Karpas-422 (cell line): Measurements from ENCODE around the gene ATP8A1. TPM values are rescaled to one million over a fixed set of nuclear protein-coding genes. Genes with fewer than 3 reads are reported as not detected.
"Not testable (repeated sequence)": the region's sequence is repeated elsewhere in the genome, so short reads cannot be mapped to it uniquely, and the experiment has no call there.

Source experiments
- DNase-seq: peaks from one replicate; pipeline ENCODE4 v3.0.0-alpha.2; 2015
- H2AFZ ChIP-seq: fragments of 200-600 bp; sonication (generic); 2 replicates; pipeline ENCODE4 v1.6.1; 2014; ENCODE audit warnings: antibody characterized with exemption, low read length, mixed read lengths
- H3K27ac ChIP-seq: fragments of 200-600 bp; sonication (generic); 2 replicates; pipeline ENCODE4 v1.5.1; 2014; ENCODE audit warnings: mild to moderate bottlenecking, low read length, moderate library complexity
- H3K27me3 ChIP-seq: fragments of 200-600 bp; sonication (generic); 2 replicates; pipeline ENCODE4 v1.6.1; 2014; ENCODE audit warnings: low read length, mixed read lengths
- H3K36me3 ChIP-seq: fragments of 200-600 bp; sonication (generic); 2 replicates; pipeline ENCODE4 v1.6.1; 2014; ENCODE audit warnings: low read length, mixed read lengths; ENCODE audit not compliant: insufficient read depth
- H3K4me1 ChIP-seq: fragments of 200-600 bp; sonication (generic); 2 replicates; pipeline ENCODE4 v1.6.1; 2014; ENCODE audit warnings: mild to moderate bottlenecking, low read length, mixed read lengths
- H3K4me2 ChIP-seq: fragments of 200-600 bp; sonication (generic); 2 replicates; pipeline ENCODE4 v1.6.1; 2014; ENCODE audit warnings: low read length, low read depth, mild to moderate bottlenecking; ENCODE audit not compliant: poor library complexity, severe bottlenecking
- H3K4me3 ChIP-seq: fragments of 200-600 bp; sonication (generic); 2 replicates; pipeline ENCODE4 v1.5.1; 2014; ENCODE audit warnings: mild to moderate bottlenecking, antibody characterized with exemption, low read length, mixed read lengths
- H3K79me2 ChIP-seq: fragments of 200-600 bp; sonication (generic); 2 replicates; pipeline ENCODE4 v1.6.1; 2014; ENCODE audit warnings: mild to moderate bottlenecking, low read length, mixed read lengths
- H3K9ac ChIP-seq: fragments of 200-600 bp; sonication (generic); 2 replicates; pipeline ENCODE4 v1.6.0; 2014; ENCODE audit warnings: low read length
- H3K9me2 ChIP-seq: fragments of 200-600 bp; sonication (generic), shearing (Covaris generic); replicated peaks from 2 replicates; pipeline ENCODE4 v1.6.0; 2014; ENCODE audit warnings: mild to moderate bottlenecking, low read length, moderate library complexity; ENCODE audit not compliant: insufficient read depth
- H3K9me3 ChIP-seq: fragments of 300-700, 200-600 bp; sonication (generic); 2 replicates; pipeline ENCODE4 v1.6.1; 2014; ENCODE audit warnings: low read length, mixed read lengths
- H4K20me1 ChIP-seq: fragments of 200-600 bp; sonication (generic); 2 replicates; pipeline ENCODE4 v1.6.1; 2014; ENCODE audit warnings: mild to moderate bottlenecking, antibody characterized with exemption, low read length, low read depth; ENCODE audit not compliant: insufficient read depth
- total RNA-seq: library from RNA; depleted of rRNA; stranded (reverse); fragments of >200 nt; shearing (Covaris generic); gene quantifications from 2 replicates; pipeline ENCODE4 v1.2.3, GENCODE V29; 2014; ENCODE audit warnings: low replicate concordance

ATP8A1 gene
- total RNA-seq, 1 experiment from 2014 or later: 67.2 TPM

GRCh38 chr4:42474406-42474805, 182.5 kb downstream of the ATP8A1 start:
- H3K27me3 ChIP-seq: no peaks in the 10 kb centered on the region
- H3K9me2 ChIP-seq: no peaks in the 10 kb centered on the region
- H3K4me1 ChIP-seq: no peaks in the 10 kb centered on the region
- no peaks in the 10 kb centered on the region for H3K9me3 ChIP-seq
- no peaks in the 10 kb centered on the region for H4K20me1 ChIP-seq
- no peaks in the 10 kb centered on the region for H3K36me3 ChIP-seq
- H3K4me3 ChIP-seq: no peak overlapping the region
- H3K9ac ChIP-seq: no peak overlapping the region
- H3K4me2 ChIP-seq: no peak overlapping the region
- no peak for DNase-seq
- no peak overlapping the region for H2AFZ ChIP-seq
- no peak overlapping the region for H3K27ac ChIP-seq
- H3K79me2 ChIP-seq: no peaks in the 10 kb centered on the region

GRCh38 chr4:42473071-42473684, 183.7 kb downstream of the ATP8A1 start:
- H3K9ac ChIP-seq: no peak overlapping the region
- H3K4me1 ChIP-seq: no peaks in the 10 kb centered on the region
- H3K9me2 ChIP-seq: no peaks in the 10 kb centered on the region
- no peak overlapping the region for H2AFZ ChIP-seq
- H3K9me3 ChIP-seq: no peaks in the 10 kb centered on the region
- no peaks in the 10 kb centered on the region for H3K79me2 ChIP-seq
- no peak overlapping the region for H3K4me2 ChIP-seq
- H3K36me3 ChIP-seq: no peaks in the 10 kb centered on the region
- no peaks in the 10 kb centered on the region for H3K27me3 ChIP-seq
- no peaks in the 10 kb centered on the region for H4K20me1 ChIP-seq
- no peak overlapping the region for H3K27ac ChIP-seq
- H3K4me3 ChIP-seq: no peak overlapping the region
- no peak for DNase-seq

- no peak for DNase-seq
- H3K27ac ChIP-seq: no peak overlapping the region
- H3K4me2 ChIP-seq: no peak overlapping the region
- no peaks in the 10 kb centered on the region for H3K36me3 ChIP-seq
- H3K9me2 ChIP-seq: no peaks in the 10 kb centered on the region
- no peak overlapping the region for H3K9ac ChIP-seq
- no peaks in the 10 kb centered on the region for H3K9me3 ChIP-seq
- no peaks in the 10 kb centered on the region for H3K79me2 ChIP-seq
- H3K4me1 ChIP-seq: no peaks in the 10 kb centered on the region
- H2AFZ ChIP-seq: no peak overlapping the region
- H4K20me1 ChIP-seq: no peaks in the 10 kb centered on the region
- no peak overlapping the region for H3K4me3 ChIP-seq
- no peaks in the 10 kb centered on the region for H3K27me3 ChIP-seq
These were observed 185.0 kb downstream of the ATP8A1 start for GRCh38 chr4:42471896-42472295.

GRCh38 chr4:42470023-42470422, 186.9 kb downstream of the ATP8A1 start:
- Histone ChIP-seq H2AFZ (no peak overlapping the region), H4K20me1 (no peaks in the 10 kb centered on the region), H3K27me3 (no peaks in the 10 kb centered on the region), H3K4me3 (no peak overlapping the region), H3K27ac (no peak overlapping the region), H3K36me3 (peaks cover 3% of the 10 kb centered on the region; the same call in 1 of the 2 replicates), H3K9me2 (no peaks in the 10 kb centered on the region), H3K9me3 (no peaks in the 10 kb centered on the region), H3K4me2 (no peak overlapping the region), H3K79me2 (no peaks in the 10 kb centered on the region), H3K4me1 (no peaks in the 10 kb centered on the region), H3K9ac (no peak overlapping the region)
- DNase-seq: no peak

- not testable (repeated sequence) for H3K27me3 ChIP-seq, H3K9me2 ChIP-seq, H3K79me2 ChIP-seq, H3K9me3 ChIP-seq, H4K20me1 ChIP-seq, H2AFZ ChIP-seq, DNase-seq, H3K4me1 ChIP-seq, H3K36me3 ChIP-seq, H3K4me3 ChIP-seq, H3K9ac ChIP-seq, H3K27ac ChIP-seq, H3K4me2 ChIP-seq
These were observed 189.1 kb downstream of the ATP8A1 start for GRCh38 chr4:42467777-42468176.

- Histone ChIP-seq H3K4me2 (no peak overlapping the region), H3K9me2 (no peaks in the 10 kb centered on the region), H3K27ac (no peak overlapping the region)
These were observed 190.5 kb downstream of the ATP8A1 start for GRCh38 chr4:42466273-42466844.

GRCh38 chr4:42464550-42465094, 192.3 kb downstream of the ATP8A1 start:
- peak; percentile 31 for DNase-seq
- Histone ChIP-seq H3K4me2 (no peak overlapping the region), H2AFZ (no peak overlapping the region), H3K27ac (no peak overlapping the region), H4K20me1 (no peaks in the 10 kb centered on the region), H3K4me3 (no peak overlapping the region), H3K36me3 (peaks cover 8% of the 10 kb centered on the region; the same call in 1 of the 2 replicates), H3K4me1 (no peaks in the 10 kb centered on the region), H3K9me3 (no peaks in the 10 kb centered on the region), H3K79me2 (no peaks in the 10 kb centered on the region), H3K9me2 (no peaks in the 10 kb centered on the region), H3K9ac (no peak overlapping the region), H3K27me3 (no peaks in the 10 kb centered on the region)

More at GRCh38 chr4:42466273-42466844, 190.5 kb downstream of the ATP8A1 start:
- peaks cover 8% of the 10 kb centered on the region; the same call in 1 of the 2 replicates for H3K36me3 ChIP-seq
- H3K79me2 ChIP-seq: no peaks in the 10 kb centered on the region
- H3K4me3 ChIP-seq: no peak overlapping the region
- H3K9ac ChIP-seq: no peak overlapping the region
- H3K9me3 ChIP-seq: no peaks in the 10 kb centered on the region
- no peaks in the 10 kb centered on the region for H3K27me3 ChIP-seq
- H3K4me1 ChIP-seq: no peaks in the 10 kb centered on the region
- no peak for DNase-seq
- H4K20me1 ChIP-seq: no peaks in the 10 kb centered on the region
- H2AFZ ChIP-seq: no peak overlapping the region

GRCh38 chr4:42461216-42461615, 195.7 kb downstream of the ATP8A1 start:
- H3K9me2 ChIP-seq, H4K20me1 ChIP-seq, H3K36me3 ChIP-seq, H3K27me3 ChIP-seq, H3K4me1 ChIP-seq, H3K27ac ChIP-seq, DNase-seq, H3K4me3 ChIP-seq, H2AFZ ChIP-seq, H3K4me2 ChIP-seq, H3K9ac ChIP-seq, H3K79me2 ChIP-seq, H3K9me3 ChIP-seq: not testable (repeated sequence)
